B cell (primary cell): ENCODE measurements around the gene SLC25A26. TPM values are rescaled to one million over a fixed set of nuclear protein-coding genes. Genes with fewer than 3 reads are reported as not detected.

Experiments
- ATAC-seq: fragments of 200-7000 bp; cut with Tn5 transposase; one replicate; pipeline ENCODE4 v1.10.0; 2021; ENCODE audit warnings: low read depth, mild to moderate bottlenecking, moderate number of reproducible peaks, moderate library complexity
- CTCF ChIA-PET: fragments of 350-600 bp; sonication (Branson Sonifier 250); formaldehyde crosslinking; loops from one replicate; lab custom pipeline; 2021; ENCODE audit warnings: antibody characterized with exemption, inconsistent platforms; lab: Charles Lee
- POLR2A ChIA-PET: fragments of 350-600 bp; sonication (Branson Sonifier 250); formaldehyde crosslinking; loops from one replicate; lab custom pipeline; 2021; ENCODE audit warnings: antibody characterized with exemption; lab: Charles Lee
- DNase-seq: peaks from one replicate; pipeline ENCODE4 v3.0.0; 2013
- H2AFZ ChIP-seq: 2 replicates; pipeline ENCODE4 v1.6.1; 2012; ENCODE audit warnings: mild to moderate bottlenecking, low read depth, low read length; ENCODE audit not compliant: insufficient read depth, poor library complexity, severe bottlenecking
- H3K27ac ChIP-seq, 2 donors: 1 replicate in 1 of 2; 2 replicates in 1 of 2; pipeline ENCODE4 v1.5.1; 2012 to 2013; ENCODE audit warnings: low read length in 2 of 2, mild to moderate bottlenecking in 2 of 2, moderate library complexity in 1 of 2
- H3K27me3 ChIP-seq, 4 experiments: fragments of 200-600 bp in 1 of 4; sonication (generic) in 1 of 4; replicated peaks in 1 of 4; 1 replicate in 2 of 4; 2 replicates in 2 of 4; pipeline versions ENCODE4 v1.6.1 to v1.7.0; 2013 to 2016; ENCODE audit warnings: low read length in 3 of 4, mild to moderate bottlenecking in 2 of 4, mixed read lengths in 1 of 4, moderate library complexity in 1 of 4; ENCODE audit not compliant: insufficient read depth in 4 of 4, control insufficient read depth in 3 of 4; ENCODE audit errors: control extremely low read depth in 1 of 4
- H3K36me3 ChIP-seq, 2 experiments: replicated peaks in 1 of 2; 1 replicate in 1 of 2; 2 replicates in 1 of 2; pipeline versions ENCODE4 v1.6.1 to v1.7.1; 2013; ENCODE audit warnings: low read length in 1 of 2; ENCODE audit not compliant: insufficient read depth in 2 of 2, control insufficient read depth in 1 of 2; ENCODE audit errors: control extremely low read depth in 1 of 2, extremely low read depth in 1 of 2
- H3K4me1 ChIP-seq, 2 donors: fragments of 200-600 bp in 1 of 2; sonication (generic) in 1 of 2; 1 replicate in 1 of 2; 2 replicates in 1 of 2; pipeline versions ENCODE4 v1.5.1 to v1.6.1; 2013 to 2017; ENCODE audit warnings: low read length in 2 of 2; ENCODE audit not compliant: control insufficient read depth in 2 of 2, insufficient read depth in 2 of 2
- H3K4me2 ChIP-seq: replicated peaks from 2 replicates; pipeline ENCODE3; 2012; ENCODE audit warnings: mild to moderate bottlenecking, low read depth, low read length; ENCODE audit not compliant: poor library complexity, severe bottlenecking
- H3K4me3 ChIP-seq, 5 experiments: fragments of 200-600 bp in 1 of 5; sonication (generic) in 1 of 5; 1 replicate in 3 of 5; 2 replicates in 2 of 5; pipeline versions ENCODE4 v1.5.1 to v1.7.0; 2011 to 2016; ENCODE audit warnings: low read length in 4 of 5, mild to moderate bottlenecking in 4 of 5, low read depth in 2 of 5, control low read depth in 1 of 5, moderate library complexity in 1 of 5; ENCODE audit not compliant: insufficient read depth in 1 of 5; ENCODE audit errors: control extremely low read depth in 1 of 5, extremely low read depth in 1 of 5
- H3K79me2 ChIP-seq: fragments of 200-600 bp; sonication (generic); one replicate; pipeline ENCODE4 v1.6.0; 2016; ENCODE audit warnings: low read length; ENCODE audit not compliant: control insufficient read depth, insufficient read depth
- H3K9ac ChIP-seq: fragments of 200-600 bp; sonication (generic); 2 replicates; pipeline ENCODE4 v1.6.1; 2017; ENCODE audit warnings: mild to moderate bottlenecking, low read length, moderate library complexity
- H3K9me3 ChIP-seq, 3 donors: one replicate each; pipeline versions ENCODE4 v1.6.1 to v1.7.1; 2013; ENCODE audit warnings: low read length in 2 of 3; ENCODE audit not compliant: control insufficient read depth in 2 of 3, insufficient read depth in 1 of 3; ENCODE audit errors: control extremely low read depth in 1 of 3
- H4K20me1 ChIP-seq: 2 replicates; pipeline ENCODE4 v1.6.0; 2012; ENCODE audit warnings: mild to moderate bottlenecking, low read length; ENCODE audit not compliant: insufficient read depth, control insufficient read depth, poor library complexity, severe bottlenecking
- H3K27ac Mint-ChIP-seq: one replicate; pipeline ENCODE4 v1.8.0; 2021; ENCODE audit warnings: mixed read lengths
- H3K27me3 Mint-ChIP-seq: one replicate; pipeline ENCODE4 v1.8.0; 2021; ENCODE audit warnings: mixed read lengths
- H3K4me1 Mint-ChIP-seq: one replicate; pipeline ENCODE4 v1.8.0; 2021; ENCODE audit warnings: mixed read lengths
- H3K4me3 Mint-ChIP-seq: one replicate; pipeline ENCODE4 v1.8.0; 2021; ENCODE audit warnings: mixed read lengths
- H3K9me3 Mint-ChIP-seq: one replicate; pipeline ENCODE4 v1.8.0; 2022; ENCODE audit warnings: mixed read lengths; ENCODE audit not compliant: insufficient read depth
- EZH2 ChIP-seq: IDR thresholded peaks from 2 replicates; pipeline ENCODE4 v1.6.1; 2012; ENCODE audit warnings: borderline replicate concordance, low read depth, mild to moderate bottlenecking, moderate library complexity, low read length; ENCODE audit not compliant: insufficient read depth, poor library complexity, severe bottlenecking
- WGBS: methylation state at CpG from one replicate; pipeline ENCODE4 v1.1.5; 2013; ENCODE audit warnings: missing lambda C conversion rate; ENCODE audit not compliant: insufficient coverage; 5-methylcytosine and 5-hydroxymethylcytosine counted together
- intact Hi-C: fragments of 100-400 bp; cut with micrococcal nuclease; formaldehyde crosslinking; loops from one replicate; pipeline ENCODE4 v1.10.0; 2022
- polyA plus RNA-seq: library from polyadenylated mRNA; depleted of rRNA; stranded (reverse); fragments of >200 nt; gene quantifications from 2 replicates; pipeline ENCODE4 v1.2.3, GENCODE V29; 2012
- total RNA-seq, 2 donors: library from RNA; stranded (reverse); fragments of 120-200 nt in 1 of 2; gene quantifications; 1 replicate in 1 of 2; 2 replicates in 1 of 2; pipeline versions ENCODE4 v1.2.3 to v1.2.4, GENCODE V29; 2013 to 2022
- TF ChIP-seq, protein P1 (sequence below): fragments of 200-600 bp; IDR thresholded peaks from one replicate; pipeline ENCODE4 v1.8.0; 2022; ENCODE audit warnings: antibody characterized with exemption, mild to moderate bottlenecking

The SLC25A26 gene
- total and polyA plus RNA-seq, 2 donors (not counting 1 experiment from before 2014, with no cell fraction given), result 22.3 to 23.8 TPM

DNA sequence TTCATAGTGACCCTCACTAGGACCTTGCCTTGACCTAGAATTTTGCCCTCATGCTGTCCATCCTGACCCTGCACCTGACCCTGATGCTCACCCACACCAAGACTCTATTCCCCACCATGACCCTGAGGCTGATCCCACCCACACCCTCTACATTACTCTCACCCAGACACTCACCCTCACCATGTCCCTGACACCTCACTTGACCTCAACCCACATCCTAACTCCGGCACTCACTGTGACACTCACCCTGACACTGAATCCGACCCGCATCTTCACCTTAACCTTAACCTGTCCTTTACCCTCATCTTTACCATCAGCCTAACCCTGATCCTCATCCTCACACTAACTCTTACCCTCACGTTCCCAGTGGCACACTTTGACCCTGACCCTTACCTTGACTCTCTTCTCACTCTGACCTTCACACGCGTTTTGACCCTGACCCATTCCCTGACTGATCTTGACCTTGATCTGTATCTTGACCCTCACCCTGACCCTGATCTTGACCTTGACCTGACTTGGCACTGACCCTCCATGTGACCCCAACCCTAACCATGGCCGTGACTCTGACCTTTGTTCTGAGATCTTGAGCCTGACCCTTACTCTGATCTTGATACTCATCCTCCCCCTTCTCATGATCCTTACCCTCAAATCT is 22.2 kb upstream of the SLC25A26 start:
- H4K20me1 ChIP-seq, result no peaks in the 10 kb centered on the region
- DNase-seq, result no peak
- 87% methylated on average over 5 of the region's 7 CpGs for WGBS
- Mint-ChIP-seq H3K4me1 (no peaks in the 10 kb centered on the region), H3K27me3 (peaks cover 41% of the 10 kb centered on the region), H3K9me3 (no peaks in the 10 kb centered on the region), H3K4me3 (no peak overlapping the region), H3K27ac (no peak overlapping the region)
- peaks cover 0 to 2% of the 10 kb centered on the region in 2 donors for H3K4me1 ChIP-seq
- H3K9me3 ChIP-seq, result peaks cover 0 to 4% (median 0%) of the 10 kb centered on the region in 3 donors
- H3K4me2 ChIP-seq, result no peak overlapping the region
- peaks cover 0 to 11% (median 3%) of the 10 kb centered on the region in 4 experiments for H3K27me3 ChIP-seq
- H2AFZ ChIP-seq, result no peak overlapping the region
- CTCF ChIA-PET, result no interaction called here
- no peak overlapping the region for H3K27ac ChIP-seq
- no peak for TF ChIP-seq EZH2
- TF ChIP-seq, protein P1, sequence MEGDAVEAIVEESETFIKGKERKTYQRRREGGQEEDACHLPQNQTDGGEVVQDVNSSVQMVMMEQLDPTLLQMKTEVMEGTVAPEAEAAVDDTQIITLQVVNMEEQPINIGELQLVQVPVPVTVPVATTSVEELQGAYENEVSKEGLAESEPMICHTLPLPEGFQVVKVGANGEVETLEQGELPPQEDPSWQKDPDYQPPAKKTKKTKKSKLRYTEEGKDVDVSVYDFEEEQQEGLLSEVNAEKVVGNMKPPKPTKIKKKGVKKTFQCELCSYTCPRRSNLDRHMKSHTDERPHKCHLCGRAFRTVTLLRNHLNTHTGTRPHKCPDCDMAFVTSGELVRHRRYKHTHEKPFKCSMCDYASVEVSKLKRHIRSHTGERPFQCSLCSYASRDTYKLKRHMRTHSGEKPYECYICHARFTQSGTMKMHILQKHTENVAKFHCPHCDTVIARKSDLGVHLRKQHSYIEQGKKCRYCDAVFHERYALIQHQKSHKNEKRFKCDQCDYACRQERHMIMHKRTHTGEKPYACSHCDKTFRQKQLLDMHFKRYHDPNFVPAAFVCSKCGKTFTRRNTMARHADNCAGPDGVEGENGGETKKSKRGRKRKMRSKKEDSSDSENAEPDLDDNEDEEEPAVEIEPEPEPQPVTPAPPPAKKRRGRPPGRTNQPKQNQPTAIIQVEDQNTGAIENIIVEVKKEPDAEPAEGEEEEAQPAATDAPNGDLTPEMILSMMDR, result no peak
- H3K36me3 ChIP-seq, result no peaks in the 10 kb centered on the region
- intact Hi-C loops, result no loop called here
- no peaks in the 10 kb centered on the region for H3K79me2 ChIP-seq
- no peak overlapping the region for H3K9ac ChIP-seq
- POLR2A ChIA-PET, result no interaction called here
- no peak overlapping the region for H3K4me3 ChIP-seq
- no peak for ATAC-seq

DNA sequence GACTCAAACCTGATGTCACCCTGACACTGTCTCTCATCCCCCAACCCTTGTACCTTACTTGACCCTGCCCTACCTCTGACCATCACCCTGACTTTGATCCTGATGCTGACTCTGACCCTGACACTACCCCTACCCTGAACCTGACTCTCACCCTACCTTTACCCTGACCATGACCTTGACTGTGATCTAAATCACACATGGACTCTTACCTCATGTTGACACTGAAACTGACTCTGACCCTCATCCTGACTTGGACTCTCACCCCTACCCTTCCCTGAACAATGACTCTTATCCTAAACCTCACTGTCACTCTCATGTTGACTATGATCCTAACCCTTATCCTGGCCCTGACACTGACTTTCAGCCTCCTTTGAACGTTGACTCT is 21.7 kb upstream of the SLC25A26 start:
- H3K27me3 ChIP-seq, result peaks cover 0 to 6% (median 3%) of the 10 kb centered on the region in 4 experiments
- H3K4me1 Mint-ChIP-seq, result no peaks in the 10 kb centered on the region
- no peak overlapping the region for H3K27ac Mint-ChIP-seq
- ChIA-PET POLR2A (no interaction called here), CTCF (no interaction called here)
- H3K27ac ChIP-seq, result no peak overlapping the region
- TF ChIP-seq EZH2, result no peak
- TF ChIP-seq, protein P1, result no peak
- peaks cover 0 to 2% of the 10 kb centered on the region in 2 donors for H3K4me1 ChIP-seq
- H3K9me3 ChIP-seq, result peaks cover 0 to 4% (median 0%) of the 10 kb centered on the region in 3 donors
- ATAC-seq (no peak), DNase-seq (no peak)
- H3K9me3 Mint-ChIP-seq, result no peaks in the 10 kb centered on the region
- H3K4me2 ChIP-seq, result no peak overlapping the region
- intact Hi-C loops, result no loop called here
- no peaks in the 10 kb centered on the region for H3K79me2 ChIP-seq
- H3K36me3 ChIP-seq, result no peaks in the 10 kb centered on the region
- no peak overlapping the region for H3K4me3 ChIP-seq
- no peak overlapping the region for H3K9ac ChIP-seq
- 73% methylated on average over 1 of the region's 1 CpG for WGBS
- H3K4me3 Mint-ChIP-seq, result no peak overlapping the region
- no peak overlapping the region for H2AFZ ChIP-seq
- H3K27me3 Mint-ChIP-seq, result peaks cover 43% of the 10 kb centered on the region
- no peaks in the 10 kb centered on the region for H4K20me1 ChIP-seq
